ENCODE measurements around the gene TMEM220.

TMEM220 gene

GRCh38 chr17:10716218-10716617 lies 13.6 kb downstream of the TMEM220 start:
- ChIA-PET CTCF (no interaction called here), POLR2A (no interaction called here)
- no peak for DNase-seq (ENCODE audit: extremely low spot score)
- no peak for TF ChIP-seq CTCF (IDR thresholded peaks at IDR 0.05; ENCODE audit: control extremely low read depth, extremely low read depth, low read depth, missing control alignments)

GRCh38 chr17:10713318-10713717 lies 16.5 kb downstream of the TMEM220 start:
- ChIA-PET CTCF (no interaction called here), POLR2A (no interaction called here)
- DNase-seq (ENCODE audit: extremely low spot score): no peak
- TF ChIP-seq CTCF (IDR thresholded peaks at IDR 0.05; ENCODE audit: control extremely low read depth, extremely low read depth, low read depth, missing control alignments): no peak

- no peak for DNase-seq (ENCODE audit: extremely low spot score)
- CTCF ChIA-PET: interaction anchor here (1.3 kb wide), 1 partner anchor 9 kb away, joined by 4 read pairs; no protein-coding TSS in a partner anchor
- TF ChIP-seq CTCF (IDR thresholded peaks at IDR 0.05; ENCODE audit: control extremely low read depth, extremely low read depth, low read depth, missing control alignments): no peak
- POLR2A ChIA-PET: no interaction called here
Measured at GRCh38 chr17:10705727-10706126, 24.1 kb downstream of the TMEM220 start.

- ChIA-PET CTCF (no interaction called here), POLR2A (no interaction called here)
- TF ChIP-seq CTCF (IDR thresholded peaks at IDR 0.05; ENCODE audit: control extremely low read depth, extremely low read depth, low read depth, missing control alignments): no peak
- no peak for DNase-seq (ENCODE audit: extremely low spot score)
Measured at GRCh38 chr17:10702574-10702973, 27.2 kb downstream of the TMEM220 start.

- no peak for TF ChIP-seq CTCF (IDR thresholded peaks at IDR 0.05; ENCODE audit: control extremely low read depth, extremely low read depth, low read depth, missing control alignments)
- DNase-seq (ENCODE audit: extremely low spot score): no peak
- ChIA-PET CTCF (interaction anchor here (0.7 to 2.5 kb wide), 3 partner anchors 38 to 60 kb away, joined by 3 to 7 read pairs (median 3); no protein-coding TSS in a partner anchor), POLR2A (interaction anchor here (0.7 kb wide), 1 partner anchor 291 kb away, joined by 4 read pairs; no protein-coding TSS in a partner anchor)
Measured at GRCh38 chr17:10699856-10700255, 30.0 kb downstream of the TMEM220 start.

- no peak for TF ChIP-seq CTCF (IDR thresholded peaks at IDR 0.05; ENCODE audit: control extremely low read depth, extremely low read depth, low read depth, missing control alignments)
- ChIA-PET POLR2A (no interaction called here), CTCF (interaction anchor here (1.0 kb wide), 1 partner anchor 13 kb away, joined by 3 read pairs; no protein-coding TSS in a partner anchor)
- no peak for DNase-seq (ENCODE audit: extremely low spot score)
Measured at GRCh38 chr17:10698096-10698818, 31.6 kb downstream of the TMEM220 start.

All from GM10248 (cell line).